Activated gamma-delta T cell treated with anti-CD3 and anti-CD28 coated beads, Interleukin-2, amount 50 U/mL, for 16 hours (primary cell): ENCODE data around the gene RABGGTA.

Experiments used
- DNase-seq: peaks from one replicate; pipeline ENCODE4 v3.0.0-alpha.2; 2020; ENCODE audit warnings: low read depth

RABGGTA gene

DNA sequence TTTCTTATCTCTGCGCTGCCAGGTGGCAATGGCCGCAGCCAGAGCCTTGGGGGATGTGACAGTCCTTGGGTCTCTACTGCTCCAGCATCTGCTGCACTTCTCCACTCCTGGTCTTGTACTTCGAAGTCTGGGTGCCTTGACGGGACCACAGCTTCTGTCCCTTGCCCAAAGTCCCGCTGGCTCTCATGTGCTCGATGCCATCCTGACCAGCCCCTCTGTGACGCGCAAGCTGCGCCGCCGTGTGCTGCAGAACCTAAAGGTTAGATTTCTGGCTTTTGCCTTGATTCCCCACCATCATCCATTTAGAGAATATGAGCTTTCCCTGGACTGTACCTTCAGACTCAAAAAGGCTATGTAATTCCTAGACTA, 32.6 kb upstream of the RABGGTA start:
- no peak for DNase-seq

- no peak for DNase-seq
These were observed 29.1 kb upstream of the RABGGTA start for GRCh38 chr14:24300326-24300980.

GRCh38 chr14:24299255-24300191, 28.1 kb upstream of the RABGGTA start, which contains the start of the genes DHRS1 and NOP9:
Gene DHRS1, minus strand, starts transcription at chr14:24299780. Its CDS starts 674 bp downstream, at chr14:24299106.
Gene NOP9, plus strand, starts transcription at chr14:24299850. Its CDS starts 105 bp downstream, at chr14:24299955.
- peak; percentile 89 for DNase-seq

DNA sequence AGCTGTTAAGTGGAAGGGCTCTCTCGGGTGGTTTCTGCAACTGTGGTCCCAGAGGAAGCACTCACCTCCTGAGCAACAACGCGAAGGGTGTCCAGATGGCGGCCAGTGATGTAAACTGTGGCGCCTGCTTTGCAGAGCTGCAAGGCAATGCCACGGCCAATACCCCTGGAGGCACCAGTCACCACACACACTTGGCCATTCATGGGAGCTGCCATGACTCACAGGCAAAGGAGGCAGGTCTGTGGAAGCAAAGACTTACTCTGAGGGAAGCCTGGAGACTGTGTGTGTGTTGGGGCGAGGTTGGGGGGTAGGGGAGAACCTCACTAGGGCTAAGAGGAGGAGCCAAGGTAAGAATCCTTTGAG, 27.5 kb upstream of the RABGGTA start:
- no peak for DNase-seq

GRCh38 chr14:24297190-24297964, 26.0 kb upstream of the RABGGTA start:
- DNase-seq, result no peak

GRCh38 chr14:24296341-24297157, 25.2 kb upstream of the RABGGTA start:
- peak; percentile 57 for DNase-seq

DNA sequence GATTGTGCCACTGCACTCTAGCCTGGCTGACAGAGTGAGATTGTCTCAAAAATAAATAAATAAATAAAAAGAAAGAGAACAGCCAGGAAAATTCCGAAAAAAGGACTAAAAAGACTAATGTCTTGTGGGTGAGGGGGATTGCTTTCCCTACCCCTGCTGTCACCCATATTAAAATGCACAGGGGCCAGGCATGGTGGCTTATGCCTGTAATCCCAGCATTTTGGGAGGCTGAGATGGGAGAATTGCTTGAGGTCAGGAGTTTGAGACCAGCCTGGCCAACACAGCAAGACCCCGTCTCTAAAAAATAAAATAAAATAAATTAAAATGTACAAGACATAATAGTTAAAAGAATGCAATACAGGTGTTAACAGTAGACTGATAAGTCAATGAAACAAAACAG, 22.1 kb upstream of the RABGGTA start:
- DNase-seq, result no peak

DNA sequence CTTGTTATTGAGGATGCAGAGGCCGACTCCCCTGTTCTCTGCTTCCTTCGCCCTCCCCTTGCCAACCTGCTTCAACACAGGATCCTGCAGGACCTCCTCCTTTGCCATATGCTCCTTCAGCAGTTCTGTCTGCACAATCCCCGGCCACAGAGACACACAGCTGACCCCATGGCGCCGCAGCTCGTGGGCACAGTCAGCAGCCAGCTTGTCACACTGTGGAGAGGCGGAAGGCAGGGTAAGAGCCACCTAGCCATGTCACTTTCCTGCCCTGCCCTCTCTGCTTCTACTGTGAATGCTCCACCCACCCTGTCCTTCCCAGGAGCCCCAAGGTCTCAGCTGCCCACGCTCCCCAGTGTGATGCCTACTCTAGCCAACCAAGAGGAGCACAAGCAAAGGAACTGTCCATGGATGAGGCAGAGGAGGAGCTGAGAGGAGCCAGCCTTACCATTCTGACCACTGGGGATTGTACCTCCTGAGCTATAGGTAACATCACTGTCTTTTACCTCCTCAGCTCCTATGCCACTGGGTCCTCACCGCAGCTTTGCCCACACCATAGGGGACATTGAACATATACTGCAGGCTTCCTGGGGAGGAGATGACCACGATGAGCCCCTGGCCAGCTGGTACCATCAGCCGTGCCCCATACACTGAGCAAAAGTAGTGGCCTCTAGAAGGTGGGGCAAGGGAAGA, 20.9 kb upstream of the RABGGTA start:
- no peak for DNase-seq

- DNase-seq, result no peak
These were observed 20.2 kb upstream of the RABGGTA start for GRCh38 chr14:24291446-24292117.

DNA sequence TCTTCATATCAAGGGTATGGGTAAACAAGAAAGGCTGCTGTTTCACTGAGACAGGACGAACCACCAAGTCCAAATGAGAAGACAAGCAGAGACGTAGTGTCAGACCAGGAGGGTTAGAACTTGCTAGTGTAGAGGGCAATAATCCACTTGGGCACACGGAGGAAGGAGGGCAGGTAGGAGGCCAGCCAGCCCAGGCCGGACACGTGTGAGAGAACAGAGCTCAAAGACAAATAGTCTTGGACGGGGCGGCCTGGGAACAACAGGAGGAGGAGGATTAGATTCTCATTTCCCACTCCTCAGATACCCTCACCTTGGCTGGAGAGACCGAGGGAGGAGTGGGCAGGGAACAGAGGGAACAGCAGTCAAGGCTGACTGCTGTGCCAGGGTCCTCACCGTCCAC, 19.3 kb upstream of the RABGGTA start:
- no peak for DNase-seq

GRCh38 chr14:24289649-24290280, 18.4 kb upstream of the RABGGTA start:
- DNase-seq, result no peak

GRCh38 chr14:24286996-24287395, 15.6 kb upstream of the RABGGTA start:
- no peak for DNase-seq

DNA sequence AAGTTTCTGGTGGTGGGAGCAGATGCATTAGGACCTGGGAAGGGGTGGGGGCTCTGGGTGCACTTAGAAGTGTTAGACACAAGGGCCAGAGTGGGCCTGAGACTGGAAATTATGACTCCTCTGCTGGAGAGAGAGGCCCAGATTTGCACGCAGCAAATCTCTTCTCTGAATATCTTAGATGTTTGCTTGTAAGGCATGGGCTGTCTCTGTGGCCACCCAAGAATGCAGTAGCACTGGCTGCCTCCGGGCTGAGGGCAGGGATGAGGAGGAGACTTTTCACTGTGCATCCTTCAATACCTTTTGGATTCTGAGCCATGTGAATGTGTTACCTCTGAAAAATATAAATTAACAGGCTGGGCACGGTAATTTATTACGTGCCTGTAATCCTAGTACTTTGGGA, 14.0 kb upstream of the RABGGTA start:
- DNase-seq, result no peak

DNA sequence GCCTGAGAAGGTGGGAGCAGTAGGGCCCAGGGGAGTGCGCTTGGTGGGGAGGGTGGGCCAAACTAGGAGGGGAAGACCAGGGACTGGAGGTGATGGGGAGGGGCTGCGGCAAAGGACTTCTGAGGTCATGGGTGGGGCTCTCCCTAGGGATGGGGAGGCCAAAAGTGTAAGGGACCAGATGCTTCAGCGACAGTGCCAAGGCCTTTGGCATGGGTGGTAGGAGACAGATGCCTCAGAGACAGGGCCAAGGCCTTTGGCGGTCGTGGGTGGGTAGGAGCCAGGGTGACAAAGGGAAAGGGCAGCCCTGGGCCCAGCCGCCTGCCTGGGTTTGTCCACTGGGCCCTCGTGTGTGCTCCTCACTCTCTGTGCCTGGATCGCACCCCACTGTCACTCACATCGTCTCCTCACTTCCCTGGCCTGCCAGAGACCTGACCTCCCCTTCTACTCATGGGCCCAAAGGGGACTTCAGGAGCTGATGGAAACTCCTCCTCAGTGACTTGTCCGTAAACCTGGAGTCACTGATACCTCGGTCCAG, 13.2 kb upstream of the RABGGTA start:
- no peak for DNase-seq

GRCh38 chr14:24283796-24284460, 12.5 kb upstream of the RABGGTA start:
- DNase-seq, result no peak

DNA sequence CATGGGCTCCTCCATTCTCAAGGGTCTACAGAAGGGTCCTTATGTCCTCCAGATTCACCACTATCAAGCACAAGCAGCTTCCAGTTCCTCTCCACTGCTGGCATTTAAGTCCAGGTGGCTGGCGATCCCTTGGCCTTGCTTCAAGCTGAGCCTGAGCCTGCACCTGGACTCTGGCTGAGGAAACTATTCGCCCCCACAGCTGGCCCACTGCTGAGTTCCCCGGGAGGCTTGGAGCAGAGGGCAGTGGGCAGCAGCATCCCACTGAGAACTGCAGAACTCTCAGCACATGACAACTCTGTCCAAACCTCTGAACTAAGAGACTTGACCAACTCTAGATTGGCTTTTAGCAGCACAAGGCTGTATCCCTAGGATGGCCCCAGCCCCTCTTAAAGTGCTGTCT, 11.3 kb upstream of the RABGGTA start:
- no peak for DNase-seq

DNA sequence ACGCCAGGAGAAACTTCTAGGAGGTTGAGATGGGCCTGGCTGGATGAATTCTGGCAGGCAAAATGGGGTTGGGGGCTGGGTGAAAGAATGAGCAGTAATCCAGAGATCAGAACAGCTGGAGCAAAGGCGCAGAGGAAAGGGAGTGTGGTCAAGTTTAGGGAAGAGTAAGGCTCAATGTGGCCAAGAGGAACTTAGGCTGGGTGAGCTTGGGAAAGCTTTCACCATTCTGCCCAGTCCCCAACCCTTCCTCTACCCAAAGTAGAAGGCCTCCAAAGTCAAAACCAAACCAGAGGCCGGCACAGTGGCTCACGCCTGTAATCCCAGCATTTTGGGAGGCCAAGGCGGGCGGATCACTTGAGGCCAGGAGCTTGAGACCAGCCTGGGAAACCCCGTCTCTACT, 10.2 kb upstream of the RABGGTA start:
- no peak for DNase-seq

- no peak for DNase-seq
These were observed 9.5 kb upstream of the RABGGTA start for GRCh38 chr14:24280797-24281460.
